ENCODE data around the gene LPAR6.

Gene LPAR6

GRCh38 chr13:48370815-48371214, 42.1 kb downstream of the LPAR6 start:
- no peak for DNase-seq (ENCODE audit: low spot score)

GRCh38 chr13:48369988-48370387, 42.9 kb downstream of the LPAR6 start:
- no peak for DNase-seq (ENCODE audit: low spot score)
